Peyer's patch (tissue), 4 donors: ENCODE results near the gene SH3RF3. TPM values are rescaled to one million over a fixed set of nuclear protein-coding genes. Genes with fewer than 3 reads are reported as not detected.
"Not testable (repeated sequence)": the region's sequence is repeated elsewhere in the genome, so short reads cannot be mapped to it uniquely, and the experiment has no call there.

Experiments
- DNase-seq, 3 donors: peaks; one replicate each; pipeline ENCODE4 v3.0.0-alpha.2; 2017 to 2019
- H3K27ac ChIP-seq, 4 donors: fragments of 200-600 bp; sonication (generic); one replicate each; pipeline ENCODE4 v1.5.1; 2016 to 2019
- H3K27me3 ChIP-seq, 2 donors: fragments of 200-600 bp; sonication (generic); one replicate each; pipeline ENCODE4 v1.5.1; 2019
- H3K36me3 ChIP-seq, 3 donors: fragments of 200-600 bp; sonication (generic); one replicate each; pipeline ENCODE4 v1.5.1; 2016 to 2019
- H3K4me1 ChIP-seq, 4 donors: fragments of 200-600 bp; sonication (generic); one replicate each; pipeline ENCODE4 v1.5.1; 2016 to 2019
- H3K4me3 ChIP-seq, 4 donors: fragments of 200-600 bp; sonication (generic); 1 replicate in 3 of 4; 2 replicates in 1 of 4; pipeline ENCODE4 v1.5.1; 2016 to 2019; ENCODE audit warnings: mild to moderate bottlenecking in 1 of 4
- H3K9me3 ChIP-seq, 4 donors: fragments of 200-600 bp; sonication (generic); one replicate each; pipeline ENCODE4 v1.5.1; 2016 to 2019; ENCODE audit warnings: mild to moderate bottlenecking in 1 of 4
- CTCF ChIP-seq, 6 experiments: fragments of 450-650 bp in 4 of 6; fragments of 200-600 bp in 2 of 6; sonication (generic) in 1 of 6; IDR thresholded peaks; one replicate each; pipeline ENCODE4 v1.5.1; 2017 to 2019; ENCODE audit warnings: antibody characterized with exemption in 6 of 6, mild to moderate bottlenecking in 3 of 6, moderate library complexity in 1 of 6
- POLR2A ChIP-seq, 2 donors: fragments of 450-650 bp; IDR thresholded peaks; one replicate each; pipeline ENCODE4 v1.5.1; 2017; ENCODE audit warnings: antibody characterized with exemption in 2 of 2, mild to moderate bottlenecking in 2 of 2, moderate library complexity in 2 of 2
- total RNA-seq, 4 donors: library from RNA; depleted of rRNA; stranded (reverse); fragments of >200 nt; gene quantifications; one replicate each; pipeline ENCODE4 v1.1.0, GENCODE V29; 2016

Gene SH3RF3
- total RNA-seq, 4 donors from 2014 or later: 1.1 to 5.0 (median 3.3) TPM

DNA sequence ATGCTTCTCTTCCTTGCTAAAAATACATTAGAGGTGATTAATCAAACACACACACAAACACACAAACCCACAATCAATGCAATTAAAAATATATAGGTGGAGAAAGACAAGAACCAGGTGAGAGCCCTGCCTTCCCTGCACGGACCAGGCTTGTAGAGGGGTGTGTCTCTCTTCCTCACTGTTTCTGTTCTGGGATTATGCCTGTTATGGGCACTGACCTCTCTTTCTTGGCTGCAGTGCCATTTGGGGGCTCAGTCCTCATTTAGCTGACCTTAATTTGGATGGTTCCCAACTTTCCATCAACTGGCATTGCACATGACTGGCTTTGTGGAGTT, 89.8 kb downstream of the SH3RF3 start:
- DNase-seq: no peak
- Histone ChIP-seq H3K36me3 (no peaks in the 10 kb centered on the region), H3K9me3 (no peaks in the 10 kb centered on the region), H3K27me3 (no peaks in the 10 kb centered on the region), H3K4me3 (no peak overlapping the region), H3K27ac (peak overlapping the region in 2 of 4 donors; percentile 53 to 78), H3K4me1 (peaks cover 0 to 18% (median 2%) of the 10 kb centered on the region in 4 donors)
- TF ChIP-seq CTCF (IDR thresholded peaks at IDR 0.05): no peak
- no peak for TF ChIP-seq POLR2A (IDR thresholded peaks at IDR 0.05)

GRCh38 chr2:109220860-109221259, 91.9 kb downstream of the SH3RF3 start:
- no peak for DNase-seq
- no peaks in the 10 kb centered on the region for H3K9me3 ChIP-seq
- H3K4me3 ChIP-seq: no peak overlapping the region
- TF ChIP-seq CTCF (IDR thresholded peaks at IDR 0.05): no peak
- TF ChIP-seq POLR2A (IDR thresholded peaks at IDR 0.05): no peak
- no peaks in the 10 kb centered on the region for H3K27me3 ChIP-seq
- H3K4me1 ChIP-seq: peaks cover 0 to 13% (median 0%) of the 10 kb centered on the region in 4 donors
- no peaks in the 10 kb centered on the region for H3K36me3 ChIP-seq
- no peak overlapping the region for H3K27ac ChIP-seq

GRCh38 chr2:109221316-109221715, 92.3 kb downstream of the SH3RF3 start:
- DNase-seq, H3K4me3 ChIP-seq, H3K27me3 ChIP-seq, H3K9me3 ChIP-seq, H3K36me3 ChIP-seq, H3K27ac ChIP-seq: not testable (repeated sequence)
- H3K4me1 ChIP-seq: peaks cover 0 to 13% (median 0%) of the 10 kb centered on the region in 4 donors

DNA sequence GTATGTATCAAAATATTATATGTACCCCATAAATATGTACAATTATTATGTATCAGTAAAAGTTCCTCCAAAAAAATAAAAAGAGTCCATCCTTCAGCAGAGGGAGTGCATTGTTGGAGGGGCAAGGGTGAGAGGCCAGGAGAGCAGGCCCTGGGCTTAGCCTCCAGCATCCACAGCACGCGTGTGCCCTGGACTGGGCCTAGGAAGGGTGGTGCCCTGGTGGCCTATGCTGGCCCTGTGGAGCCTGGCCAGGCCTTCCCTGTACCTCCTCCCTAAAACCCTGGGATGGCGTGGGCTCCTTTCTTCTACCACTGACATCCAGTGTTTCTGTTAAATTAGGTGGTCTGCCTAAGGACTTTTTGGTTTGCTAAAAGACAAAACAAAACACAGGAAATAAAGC, 93.4 kb downstream of the SH3RF3 start:
- DNase-seq: no peak
- TF ChIP-seq CTCF (IDR thresholded peaks at IDR 0.05) (no peak), POLR2A (IDR thresholded peaks at IDR 0.05) (no peak)
- no peak overlapping the region for H3K27ac ChIP-seq
- H3K4me3 ChIP-seq: no peak overlapping the region
- H3K27me3 ChIP-seq: no peaks in the 10 kb centered on the region
- peaks cover 0 to 13% (median 0%) of the 10 kb centered on the region in 4 donors for H3K4me1 ChIP-seq
- H3K9me3 ChIP-seq: no peaks in the 10 kb centered on the region
- no peaks in the 10 kb centered on the region for H3K36me3 ChIP-seq

- Histone ChIP-seq H3K27ac (no peak overlapping the region), H3K4me3 (no peak overlapping the region), H3K36me3 (no peaks in the 10 kb centered on the region), H3K27me3 (no peaks in the 10 kb centered on the region), H3K4me1 (peaks cover 0 to 9% (median 0%) of the 10 kb centered on the region in 4 donors), H3K9me3 (no peaks in the 10 kb centered on the region)
- no peak for DNase-seq
- no peak for TF ChIP-seq POLR2A (IDR thresholded peaks at IDR 0.05)
Observed at GRCh38 chr2:109222825-109223471, 93.9 kb downstream of the SH3RF3 start.

- no peaks in the 10 kb centered on the region for H3K36me3 ChIP-seq
- H3K9me3 ChIP-seq: no peaks in the 10 kb centered on the region
- no peak for DNase-seq
- H3K27ac ChIP-seq: no peak overlapping the region
- no peak overlapping the region for H3K4me3 ChIP-seq
- TF ChIP-seq CTCF (IDR thresholded peaks at IDR 0.05): no peak
- no peak for TF ChIP-seq POLR2A (IDR thresholded peaks at IDR 0.05)
- peaks cover 0 to 4% (median 0%) of the 10 kb centered on the region in 4 donors for H3K4me1 ChIP-seq
- no peaks in the 10 kb centered on the region for H3K27me3 ChIP-seq
Observed at GRCh38 chr2:109223490-109223889, 94.5 kb downstream of the SH3RF3 start.

- not testable (repeated sequence) for H3K9me3 ChIP-seq, H3K27ac ChIP-seq, H3K27me3 ChIP-seq, DNase-seq, H3K4me3 ChIP-seq, H3K4me1 ChIP-seq, H3K36me3 ChIP-seq
Observed at GRCh38 chr2:109224341-109224740, 95.3 kb downstream of the SH3RF3 start.
